HCT116 (cell line): ENCODE results near the gene CORO2A. TPM values are rescaled to one million over a fixed set of nuclear protein-coding genes. Genes with fewer than 3 reads are reported as not detected.

ENCODE experiments used
- ATAC-seq: fragments of 200-7000 bp; cut with Tn5 transposase; 2 replicates; pipeline ENCODE4 v1.9.1; 2020; ENCODE audit warnings: mild to moderate bottlenecking, moderate library complexity
- BruUV-seq: library from RNA; stranded (reverse); fragments of 400-500 nt; replicated peaks from 2 replicates; lab custom pipeline; 2021; lab: Mats Ljungman, UMichigan
- CTCF ChIA-PET: fragments of 300-600 bp; sonication (Branson Sonifier 250); formaldehyde crosslinking; loops from one replicate; lab custom pipeline; 2021; ENCODE audit warnings: antibody characterized with exemption; lab: Charles Lee
- POLR2A ChIA-PET: fragments of 300-600, 350-600 bp; sonication (Branson Sonifier 250); formaldehyde crosslinking; loops from one replicate; lab custom pipeline; 2021; ENCODE audit warnings: antibody characterized with exemption; lab: Charles Lee
- RAD21 ChIA-PET, 2 experiments: fragments of 300-600 bp; sonication (Branson Sonifier 250); formaldehyde crosslinking; loops; one replicate each; lab custom pipeline; 2023; ENCODE audit warnings: low total read pairs in 2 of 2; ENCODE audit not compliant: uncharacterized antibody in 2 of 2, unreplicated experiment in 2 of 2, low non-redundant PET in 1 of 2; lab: Charles Lee
- DNase-seq: peaks from one replicate; pipeline ENCODE4 v3.0.0-alpha.2; 2010; ENCODE audit warnings: low read depth, low spot score
- H2AFZ ChIP-seq: fragments of 200-600 bp; shearing (Covaris generic), sonication (generic); 2 replicates; pipeline ENCODE4 v1.6.1; 2017; ENCODE audit warnings: low read depth, mixed run types, mixed read lengths, antibody characterized with exemption, low read length; ENCODE audit not compliant: poor library complexity, severe bottlenecking
- H3K27ac ChIP-seq: 2 replicates; pipeline ENCODE4 v1.5.1; 2012; ENCODE audit warnings: low read depth, low read length
- H3K27me3 ChIP-seq: fragments of 200-600 bp; sonication (generic); 2 replicates; pipeline ENCODE4 v1.6.1; 2016; ENCODE audit warnings: mixed run types, low read length, mixed read lengths; ENCODE audit not compliant: insufficient read depth
- H3K36me3 ChIP-seq, 2 experiments: fragments of 200-500 bp in 1 of 2; fragments of 200-600 bp in 1 of 2; sonication (Bioruptor generic) in 1 of 2; sonication (generic) in 1 of 2; 2 replicates each; pipeline versions ENCODE4 v1.5.1 to v1.6.1; 2014 to 2016; ENCODE audit warnings: low read length in 2 of 2, inconsistent platforms in 1 of 2, mixed read lengths in 1 of 2, mixed run types in 1 of 2; ENCODE audit not compliant: insufficient read depth in 2 of 2, control insufficient read depth in 1 of 2
- H3K4me1 ChIP-seq, 2 experiments: fragments of 200-600 bp in 1 of 2; sonication (generic) in 1 of 2; 2 replicates each; pipeline versions ENCODE4 v1.5.1 to v1.6.1; 2012 to 2017; ENCODE audit warnings: low read length in 2 of 2, inconsistent platforms in 1 of 2, mild to moderate bottlenecking in 1 of 2, mixed read lengths in 1 of 2, mixed run types in 1 of 2, moderate library complexity in 1 of 2; ENCODE audit not compliant: insufficient read depth in 2 of 2, control insufficient read depth in 1 of 2
- H3K4me2 ChIP-seq: fragments of 200-600 bp; sonication (generic); 2 replicates; pipeline ENCODE4 v1.6.1; 2017; ENCODE audit warnings: mixed run types, low read length, mixed read lengths
- H3K4me3 ChIP-seq, 2 experiments: fragments of 200-600 bp in 1 of 2; sonication (generic) in 1 of 2; replicated peaks in 1 of 2; 2 replicates each; pipeline ENCODE4 v1.5.1; 2011 to 2016; ENCODE audit warnings: low read length in 2 of 2, control low read depth in 1 of 2, low read depth in 1 of 2, mild to moderate bottlenecking in 1 of 2, mixed read lengths in 1 of 2, mixed run types in 1 of 2
- H3K79me2 ChIP-seq: fragments of 200-600 bp; sonication (generic); 2 replicates; pipeline ENCODE4 v1.6.1; 2017; ENCODE audit warnings: mild to moderate bottlenecking, mixed run types, low read length, moderate library complexity, mixed read lengths; ENCODE audit not compliant: insufficient read depth
- H3K9ac ChIP-seq: fragments of 200-600 bp; sonication (generic); 2 replicates; pipeline ENCODE4 v1.6.1; 2016; ENCODE audit warnings: low read length, mixed read lengths
- H3K9me2 ChIP-seq: fragments of 200-600 bp; sonication (generic), shearing (Covaris generic); 2 replicates; pipeline ENCODE4 v1.6.1; 2017; ENCODE audit warnings: mixed run types, mild to moderate bottlenecking, moderate library complexity; ENCODE audit not compliant: insufficient read depth
- H3K9me3 ChIP-seq, 2 experiments: fragments of 200-500 bp in 1 of 2; fragments of 200-600 bp in 1 of 2; sonication (Bioruptor generic) in 1 of 2; sonication (generic) in 1 of 2; 2 replicates each; pipeline ENCODE4 v1.6.1; 2014 to 2017; ENCODE audit warnings: low read length in 2 of 2, mixed read lengths in 2 of 2, inconsistent platforms in 1 of 2, low read depth in 1 of 2, mild to moderate bottlenecking in 1 of 2, mixed run types in 1 of 2, moderate library complexity in 1 of 2; ENCODE audit not compliant: control insufficient read depth in 1 of 2, insufficient read depth in 1 of 2
- H4K20me1 ChIP-seq: fragments of 200-600 bp; sonication (generic), shearing (Covaris generic); 2 replicates; pipeline ENCODE4 v1.6.1; 2017; ENCODE audit warnings: mixed run types, mild to moderate bottlenecking, moderate library complexity; ENCODE audit not compliant: insufficient read depth
- ELF1 ChIP-seq: IDR thresholded peaks from 2 replicates; pipeline ENCODE4 v1.6.1; 2012; ENCODE audit warnings: low read depth, borderline replicate concordance
- EZH2phosphoT487 ChIP-seq: fragments of 200-600 bp; IDR thresholded peaks from 2 replicates; pipeline ENCODE4 v1.6.1; 2018; ENCODE audit warnings: antibody characterized with exemption, borderline replicate concordance
- JUND ChIP-seq: IDR thresholded peaks from 2 replicates; pipeline ENCODE4 v1.6.1; 2012
- SP1 ChIP-seq: IDR thresholded peaks from 2 replicates; pipeline ENCODE4 v1.6.1; 2012; ENCODE audit warnings: low read depth
- TCF7L2 ChIP-seq: IDR thresholded peaks from 2 replicates; pipeline ENCODE4 v1.7.0; 2011; ENCODE audit warnings: borderline replicate concordance, inconsistent platforms; ENCODE audit not compliant: insufficient read depth, insufficient read length; ENCODE audit errors: extremely low read depth
- YY1 ChIP-seq: IDR thresholded peaks from 2 replicates; pipeline ENCODE4 v1.6.1; 2011; ENCODE audit warnings: low read length, low read depth, moderate library complexity, mild to moderate bottlenecking; ENCODE audit not compliant: insufficient replicate concordance; ENCODE audit errors: extremely low read depth
- ZFX ChIP-seq: fragments of 450-650 bp; IDR thresholded peaks from 2 replicates; pipeline ENCODE4 v1.6.1; 2017
- ZNF274 ChIP-seq: fragments of 200-500 bp; sonication (Bioruptor generic); IDR thresholded peaks from 2 replicates; pipeline ENCODE4 v1.6.1; 2014; ENCODE audit warnings: mild to moderate bottlenecking, low read depth, low read length, inconsistent platforms
- intact Hi-C: fragments of 100-400 bp; cut with micrococcal nuclease; formaldehyde crosslinking; loops from 2 replicates; pipeline ENCODE4 v1.10.0; 2022
- total RNA-seq: library from RNA; stranded (reverse); gene quantifications from one replicate; pipeline ENCODE4 v1.2.1, GENCODE V29; 2021; ENCODE audit not compliant: unreplicated experiment
- TF ChIP-seq, protein P1 (sequence below): IDR thresholded peaks from 2 replicates; pipeline ENCODE4 v1.6.1; 2012; ENCODE audit warnings: low read depth
- TF ChIP-seq, protein P2 (sequence below): IDR thresholded peaks from 2 replicates; pipeline ENCODE4 v1.6.1; 2012

The CORO2A gene
- total RNA-seq, 1 experiment from 2014 or later, result 5.7 TPM

- peaks cover 4 to 13% of the 10 kb centered on the region in 2 experiments; a peak in 3 of 4 replicates for H3K4me1 ChIP-seq
- POLR2A ChIA-PET, result no interaction called here
- CTCF ChIA-PET, result no interaction called here
- H3K4me2 ChIP-seq, result no peak overlapping the region
- no peak overlapping the region for H3K27ac ChIP-seq
- H3K4me3 ChIP-seq, result no peak overlapping the region
- no peaks in the 10 kb centered on the region for H3K9me2 ChIP-seq
- no peaks in the 10 kb centered on the region for H3K27me3 ChIP-seq
- intact Hi-C loops, result no loop called here
- H4K20me1 ChIP-seq, result no peaks in the 10 kb centered on the region
- no peaks in the 10 kb centered on the region for H3K36me3 ChIP-seq
- RAD21 ChIA-PET, result no interaction called here
- no TSS peak for BruUV-seq
- ATAC-seq (no peak), DNase-seq (no peak)
- no peak for TF ChIP-seq EZH2phosphoT487
- TF ChIP-seq JUND, result no peak
- TF ChIP-seq ZNF274, result no peak
- TF ChIP-seq, protein P1, sequence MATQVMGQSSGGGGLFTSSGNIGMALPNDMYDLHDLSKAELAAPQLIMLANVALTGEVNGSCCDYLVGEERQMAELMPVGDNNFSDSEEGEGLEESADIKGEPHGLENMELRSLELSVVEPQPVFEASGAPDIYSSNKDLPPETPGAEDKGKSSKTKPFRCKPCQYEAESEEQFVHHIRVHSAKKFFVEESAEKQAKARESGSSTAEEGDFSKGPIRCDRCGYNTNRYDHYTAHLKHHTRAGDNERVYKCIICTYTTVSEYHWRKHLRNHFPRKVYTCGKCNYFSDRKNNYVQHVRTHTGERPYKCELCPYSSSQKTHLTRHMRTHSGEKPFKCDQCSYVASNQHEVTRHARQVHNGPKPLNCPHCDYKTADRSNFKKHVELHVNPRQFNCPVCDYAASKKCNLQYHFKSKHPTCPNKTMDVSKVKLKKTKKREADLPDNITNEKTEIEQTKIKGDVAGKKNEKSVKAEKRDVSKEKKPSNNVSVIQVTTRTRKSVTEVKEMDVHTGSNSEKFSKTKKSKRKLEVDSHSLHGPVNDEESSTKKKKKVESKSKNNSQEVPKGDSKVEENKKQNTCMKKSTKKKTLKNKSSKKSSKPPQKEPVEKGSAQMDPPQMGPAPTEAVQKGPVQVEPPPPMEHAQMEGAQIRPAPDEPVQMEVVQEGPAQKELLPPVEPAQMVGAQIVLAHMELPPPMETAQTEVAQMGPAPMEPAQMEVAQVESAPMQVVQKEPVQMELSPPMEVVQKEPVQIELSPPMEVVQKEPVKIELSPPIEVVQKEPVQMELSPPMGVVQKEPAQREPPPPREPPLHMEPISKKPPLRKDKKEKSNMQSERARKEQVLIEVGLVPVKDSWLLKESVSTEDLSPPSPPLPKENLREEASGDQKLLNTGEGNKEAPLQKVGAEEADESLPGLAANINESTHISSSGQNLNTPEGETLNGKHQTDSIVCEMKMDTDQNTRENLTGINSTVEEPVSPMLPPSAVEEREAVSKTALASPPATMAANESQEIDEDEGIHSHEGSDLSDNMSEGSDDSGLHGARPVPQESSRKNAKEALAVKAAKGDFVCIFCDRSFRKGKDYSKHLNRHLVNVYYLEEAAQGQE, result no peak
- no peak for TF ChIP-seq ZFX
- TF ChIP-seq SP1, result no peak
- TF ChIP-seq ELF1, result no peak
- no peak for TF ChIP-seq TCF7L2
- no peak for TF ChIP-seq YY1
- TF ChIP-seq, protein P2, sequence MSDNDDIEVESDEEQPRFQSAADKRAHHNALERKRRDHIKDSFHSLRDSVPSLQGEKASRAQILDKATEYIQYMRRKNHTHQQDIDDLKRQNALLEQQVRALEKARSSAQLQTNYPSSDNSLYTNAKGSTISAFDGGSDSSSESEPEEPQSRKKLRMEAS, result no peak
- H3K9me3 ChIP-seq, result no peaks in the 10 kb centered on the region
- no peaks in the 10 kb centered on the region for H3K79me2 ChIP-seq
- no peak overlapping the region for H2AFZ ChIP-seq
- no peak overlapping the region for H3K9ac ChIP-seq
Observed at GRCh38 chr9:98186236-98186635, 6.2 kb downstream of the CORO2A start.
